H9 (cell line): ENCODE results near the gene KIAA1958. TPM values are rescaled to one million over a fixed set of nuclear protein-coding genes. Genes with fewer than 3 reads are reported as not detected.
A peak's percentile ranks its signal among the peaks of the same experiment; 100 is the strongest.

Source experiments
- DNase-seq: peaks from one replicate; pipeline ENCODE4 v3.0.0-alpha.2; 2017
- H2AFZ ChIP-seq: one replicate; pipeline ENCODE4 v1.6.1; 2013; ENCODE audit warnings: mild to moderate bottlenecking, low read length, control low read depth, moderate library complexity
- H2AK5ac ChIP-seq: 2 replicates; pipeline ENCODE4 v1.6.1; 2013; ENCODE audit warnings: low read length, control low read depth, mixed read lengths; ENCODE audit not compliant: insufficient read length
- H2BK120ac ChIP-seq: one replicate; pipeline ENCODE4 v1.6.1; 2013; ENCODE audit warnings: low read depth, mild to moderate bottlenecking, low read length, control low read depth, inconsistent platforms; ENCODE audit not compliant: poor library complexity, severe bottlenecking
- H2BK12ac ChIP-seq: 2 replicates; pipeline ENCODE4 v1.6.1; 2013; ENCODE audit warnings: low read length, control low read depth, mixed read lengths, low read depth; ENCODE audit not compliant: insufficient read length
- H2BK15ac ChIP-seq: 2 replicates; pipeline ENCODE4 v1.6.1; 2013; ENCODE audit warnings: low read depth, low read length, control low read depth
- H2BK20ac ChIP-seq: one replicate; pipeline ENCODE4 v1.6.1; 2013; ENCODE audit warnings: low read depth, mild to moderate bottlenecking, low read length, control low read depth, inconsistent platforms; ENCODE audit not compliant: poor library complexity, severe bottlenecking
- H2BK5ac ChIP-seq: 2 replicates; pipeline ENCODE4 v1.6.1; 2013; ENCODE audit warnings: low read length, control low read depth, mixed read lengths; ENCODE audit not compliant: insufficient read length
- H3K14ac ChIP-seq: 2 replicates; pipeline ENCODE4 v1.6.1; 2013; ENCODE audit warnings: low read length, control low read depth; ENCODE audit not compliant: insufficient read depth
- H3K18ac ChIP-seq: 2 replicates; pipeline ENCODE4 v1.6.1; 2013; ENCODE audit warnings: low read depth, mild to moderate bottlenecking, mixed read lengths, low read length, control low read depth; ENCODE audit not compliant: insufficient read length
- H3K23ac ChIP-seq: 2 replicates; pipeline ENCODE4 v1.6.1; 2013; ENCODE audit warnings: low read length, control low read depth, mixed read lengths, low read depth; ENCODE audit not compliant: insufficient read length
- H3K23me2 ChIP-seq: 2 replicates; pipeline ENCODE4 v1.6.1; 2013; ENCODE audit warnings: low read depth, mild to moderate bottlenecking, mixed read lengths, low read length, control low read depth; ENCODE audit not compliant: insufficient read length, poor library complexity, severe bottlenecking
- H3K27ac ChIP-seq: 2 replicates; pipeline ENCODE4 v1.5.1; 2013; ENCODE audit warnings: low read length, control low read depth, mixed read lengths, low read depth; ENCODE audit not compliant: insufficient read length
- H3K27me3 ChIP-seq: 2 replicates; pipeline ENCODE4 v1.6.1; 2013; ENCODE audit warnings: low read length, control low read depth, inconsistent platforms; ENCODE audit not compliant: insufficient read depth
- H3K4ac ChIP-seq: 2 replicates; pipeline ENCODE4 v1.6.1; 2013; ENCODE audit warnings: low read depth, mild to moderate bottlenecking, control low read depth, inconsistent platforms, low read length, moderate library complexity
- H3K4me1 ChIP-seq: 2 replicates; pipeline ENCODE4 v1.6.1; 2013; ENCODE audit warnings: low read length, control low read depth, inconsistent platforms; ENCODE audit not compliant: insufficient read depth
- H3K4me2 ChIP-seq: 2 replicates; pipeline ENCODE4 v1.6.1; 2013; ENCODE audit warnings: low read length, control low read depth, mixed read lengths; ENCODE audit not compliant: insufficient read length, insufficient read depth
- H3K56ac ChIP-seq: 2 replicates; pipeline ENCODE4 v1.6.1; 2013; ENCODE audit warnings: low read depth, mild to moderate bottlenecking, mixed read lengths, low read length, control low read depth; ENCODE audit not compliant: insufficient read length
- H3K79me1 ChIP-seq: 2 replicates; pipeline ENCODE4 v1.6.1; 2013; ENCODE audit warnings: low read depth, mild to moderate bottlenecking, moderate library complexity, low read length, control low read depth, inconsistent platforms; ENCODE audit not compliant: insufficient read depth, poor library complexity, severe bottlenecking
- H3K79me2 ChIP-seq: 2 replicates; pipeline ENCODE4 v1.6.1; 2013; ENCODE audit warnings: low read length, control low read depth, inconsistent platforms; ENCODE audit not compliant: insufficient read depth
- H3K9ac ChIP-seq: 2 replicates; pipeline ENCODE4 v1.6.1; 2013; ENCODE audit warnings: low read length, control low read depth, mixed read lengths; ENCODE audit not compliant: insufficient read length; ENCODE audit errors: extremely low read depth
- H3K9me3 ChIP-seq: one replicate; pipeline ENCODE4 v1.6.1; 2013; ENCODE audit warnings: low read depth, low read length, inconsistent platforms; ENCODE audit not compliant: control insufficient read depth
- H3T11ph ChIP-seq: one replicate; pipeline ENCODE4 v1.6.1; 2013; ENCODE audit warnings: mild to moderate bottlenecking, low read length, control low read depth, inconsistent platforms
- H4K20me1 ChIP-seq: one replicate; pipeline ENCODE4 v1.6.1; 2013; ENCODE audit not compliant: control insufficient read depth, insufficient read length, insufficient read depth
- H4K5ac ChIP-seq: 2 replicates; pipeline ENCODE4 v1.6.1; 2013; ENCODE audit warnings: low read depth, mild to moderate bottlenecking, mixed read lengths, low read length, control low read depth; ENCODE audit not compliant: insufficient read length
- H4K8ac ChIP-seq: replicated peaks from 2 replicates; pipeline ENCODE4 v1.6.1; 2013; ENCODE audit warnings: low read length, control low read depth, mixed read lengths, low read depth; ENCODE audit not compliant: insufficient read length
- H4K91ac ChIP-seq: 2 replicates; pipeline ENCODE4 v1.6.1; 2013; ENCODE audit warnings: low read depth, mild to moderate bottlenecking, moderate library complexity, mixed read lengths, low read length, control low read depth; ENCODE audit not compliant: insufficient read length
- H3K27ac Mint-ChIP-seq, 3 experiments: 2 replicates in 2 of 3; 3 replicates in 1 of 3; pipeline ENCODE4 v1.8.0; 2020 to 2021; ENCODE audit warnings: mixed read lengths in 3 of 3, mild to moderate bottlenecking in 1 of 3, moderate library complexity in 1 of 3
- H3K27me3 Mint-ChIP-seq: 2 replicates; pipeline ENCODE4 v1.8.0; 2021; ENCODE audit warnings: low read depth, mild to moderate bottlenecking, moderate library complexity, mixed read lengths
- H3K36me3 Mint-ChIP-seq, 3 experiments: 2 replicates in 2 of 3; 3 replicates in 1 of 3; pipeline ENCODE4 v1.8.0; 2020 to 2021; ENCODE audit warnings: low read depth in 3 of 3, mixed read lengths in 3 of 3; ENCODE audit not compliant: insufficient read depth in 1 of 3
- H3K4me1 Mint-ChIP-seq, 2 experiments: 2 replicates each; pipeline ENCODE4 v1.8.0; 2020; ENCODE audit warnings: mixed read lengths in 2 of 2
- H3K4me3 Mint-ChIP-seq, 2 experiments: 2 replicates in 1 of 2; 3 replicates in 1 of 2; pipeline ENCODE4 v1.8.0; 2020 to 2021; ENCODE audit warnings: mild to moderate bottlenecking in 2 of 2, mixed read lengths in 2 of 2, moderate library complexity in 1 of 2
- H3K9me3 Mint-ChIP-seq, 2 experiments: 2 replicates in 1 of 2; 3 replicates in 1 of 2; pipeline ENCODE4 v1.8.0; 2020; ENCODE audit warnings: mild to moderate bottlenecking in 2 of 2, mixed read lengths in 2 of 2, moderate library complexity in 1 of 2
- CTCF ChIP-seq: fragments of 200-600 bp; sonication (generic); conservative IDR thresholded peaks from 3 replicates; pipeline ENCODE4 v1.8.0; 2021; ENCODE audit warnings: antibody characterized with exemption, mild to moderate bottlenecking
- total RNA-seq: library from RNA; stranded (reverse); gene quantifications from 2 replicates; pipeline ENCODE4 v1.2.1, GENCODE V29; 2021

The KIAA1958 gene
- total RNA-seq, 1 experiment from 2014 or later: 34.0 TPM

- Histone ChIP-seq H3T11ph (no peak overlapping the region), H2BK12ac (no peak overlapping the region), H3K23ac (no peak overlapping the region), H3K79me2 (no peaks in the 10 kb centered on the region), H3K27ac (no peak overlapping the region), H2BK5ac (no peak overlapping the region), H3K4ac (no peak overlapping the region), H4K20me1 (no peaks in the 10 kb centered on the region), H4K8ac (no peak overlapping the region), H3K4me1 (no peaks in the 10 kb centered on the region), H2BK20ac (no peak overlapping the region), H4K91ac (no peak overlapping the region), H3K79me1 (no peaks in the 10 kb centered on the region), H2AK5ac (no peak overlapping the region), H3K18ac (no peak overlapping the region), H3K56ac (no peak overlapping the region), H2AFZ (no peak overlapping the region), H3K14ac (no peak overlapping the region), H2BK120ac (no peak overlapping the region), H3K23me2 (no peaks in the 10 kb centered on the region), H3K9ac (no peak overlapping the region), H3K27me3 (no peaks in the 10 kb centered on the region), H3K9me3 (no peaks in the 10 kb centered on the region), H2BK15ac (no peak overlapping the region), H4K5ac (no peak overlapping the region), H3K4me2 (no peak overlapping the region)
- Mint-ChIP-seq H3K36me3 (peaks cover 0 to 4% (median 4%) of the 10 kb centered on the region in 3 experiments; a peak in 5 of 7 replicates), H3K9me3 (no peaks in the 10 kb centered on the region), H3K4me3 (no peak overlapping the region), H3K4me1 (no peaks in the 10 kb centered on the region), H3K27ac (no peak overlapping the region), H3K27me3 (no peaks in the 10 kb centered on the region)
- TF ChIP-seq CTCF: peak; percentile 54; the same call in 2 of the 3 replicates
- no peak for DNase-seq
These were observed 43.4 kb upstream of the KIAA1958 start for GRCh38 chr9:112443200-112443599.
